Chondrocyte (in vitro differentiated cells): ENCODE measurements around the gene DDX50. TPM values are rescaled to one million over a fixed set of nuclear protein-coding genes. Genes with fewer than 3 reads are reported as not detected.
A peak's percentile ranks its signal among the peaks of the same experiment; 100 is the strongest.
"Not testable (repeated sequence)": the region's sequence is repeated elsewhere in the genome, so short reads cannot be mapped to it uniquely, and the experiment has no call there.

Experiments
- DNase-seq: peaks from one replicate; pipeline ENCODE4 v3.0.0; 2021; ENCODE audit warnings: mixed read lengths, low spot score
- H3K27ac Mint-ChIP-seq: one replicate; pipeline ENCODE4 v1.8.0; 2021; ENCODE audit warnings: mild to moderate bottlenecking, moderate library complexity, mixed read lengths; ENCODE audit not compliant: unreplicated experiment
- H3K27me3 Mint-ChIP-seq: 2 replicates; pipeline ENCODE4 v1.8.0; 2021; ENCODE audit warnings: low read depth, mixed read lengths
- H3K36me3 Mint-ChIP-seq: 2 replicates; pipeline ENCODE4 v1.8.0; 2021; ENCODE audit warnings: low read depth, mixed read lengths
- H3K4me1 Mint-ChIP-seq: 2 replicates; pipeline ENCODE4 v1.8.0; 2021; ENCODE audit warnings: low read depth, mild to moderate bottlenecking, mixed read lengths
- H3K4me3 Mint-ChIP-seq: one replicate; pipeline ENCODE4 v1.8.0; 2021; ENCODE audit warnings: mild to moderate bottlenecking, moderate library complexity, mixed read lengths; ENCODE audit not compliant: unreplicated experiment
- H3K9me3 Mint-ChIP-seq: 2 replicates; pipeline ENCODE4 v1.8.0; 2021; ENCODE audit warnings: low read depth, mixed read lengths
- total RNA-seq: library from RNA; stranded (reverse); gene quantifications from 3 replicates; pipeline ENCODE4 v1.2.1, GENCODE V29; 2021
- TF ChIP-seq, protein P1 (sequence below): fragments of 200-600 bp; sonication (generic); IDR thresholded peaks from 2 replicates; pipeline ENCODE4 v1.5.0; 2021; ENCODE audit warnings: antibody characterized with exemption, mild to moderate bottlenecking, moderate library complexity

The DDX50 gene
- total RNA-seq, 1 donor from 2014 or later = 35.9 TPM

DNA sequence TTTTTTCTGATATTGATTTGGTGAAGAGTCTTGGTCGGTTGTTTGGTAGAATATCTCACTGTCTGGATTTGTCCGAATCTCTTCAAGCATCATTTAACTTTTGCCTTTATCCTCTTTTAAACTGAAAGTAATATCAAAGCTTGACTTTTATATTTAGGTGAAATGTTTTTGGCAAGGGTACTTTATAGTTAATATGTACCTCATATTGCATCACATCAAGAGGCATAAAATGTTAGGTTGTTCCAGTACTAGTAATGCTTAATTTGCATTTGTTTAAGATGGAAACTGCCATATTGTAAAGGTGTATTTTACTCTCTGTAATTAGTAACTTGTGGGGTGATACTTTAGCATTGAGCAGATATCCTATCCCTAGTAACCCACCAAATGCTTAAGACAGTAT is 37.8 kb downstream of the DDX50 start:
- no peaks in the 10 kb centered on the region for H3K27me3 Mint-ChIP-seq
- H3K4me3 Mint-ChIP-seq = no peak overlapping the region
- TF ChIP-seq, protein P1, sequence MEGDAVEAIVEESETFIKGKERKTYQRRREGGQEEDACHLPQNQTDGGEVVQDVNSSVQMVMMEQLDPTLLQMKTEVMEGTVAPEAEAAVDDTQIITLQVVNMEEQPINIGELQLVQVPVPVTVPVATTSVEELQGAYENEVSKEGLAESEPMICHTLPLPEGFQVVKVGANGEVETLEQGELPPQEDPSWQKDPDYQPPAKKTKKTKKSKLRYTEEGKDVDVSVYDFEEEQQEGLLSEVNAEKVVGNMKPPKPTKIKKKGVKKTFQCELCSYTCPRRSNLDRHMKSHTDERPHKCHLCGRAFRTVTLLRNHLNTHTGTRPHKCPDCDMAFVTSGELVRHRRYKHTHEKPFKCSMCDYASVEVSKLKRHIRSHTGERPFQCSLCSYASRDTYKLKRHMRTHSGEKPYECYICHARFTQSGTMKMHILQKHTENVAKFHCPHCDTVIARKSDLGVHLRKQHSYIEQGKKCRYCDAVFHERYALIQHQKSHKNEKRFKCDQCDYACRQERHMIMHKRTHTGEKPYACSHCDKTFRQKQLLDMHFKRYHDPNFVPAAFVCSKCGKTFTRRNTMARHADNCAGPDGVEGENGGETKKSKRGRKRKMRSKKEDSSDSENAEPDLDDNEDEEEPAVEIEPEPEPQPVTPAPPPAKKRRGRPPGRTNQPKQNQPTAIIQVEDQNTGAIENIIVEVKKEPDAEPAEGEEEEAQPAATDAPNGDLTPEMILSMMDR = no peak
- peak overlapping the region; percentile 69 for H3K27ac Mint-ChIP-seq
- DNase-seq = no peak
- no peaks in the 10 kb centered on the region for H3K4me1 Mint-ChIP-seq
- peaks cover 19% of the 10 kb centered on the region for H3K36me3 Mint-ChIP-seq
- H3K9me3 Mint-ChIP-seq = no peaks in the 10 kb centered on the region

- H3K36me3 Mint-ChIP-seq = peaks cover 22% of the 10 kb centered on the region
- not testable (repeated sequence) for H3K27me3 Mint-ChIP-seq, DNase-seq, H3K9me3 Mint-ChIP-seq, H3K4me1 Mint-ChIP-seq, H3K4me3 Mint-ChIP-seq
- peak overlapping the region; percentile 22 for H3K27ac Mint-ChIP-seq
These were observed 39.8 kb downstream of the DDX50 start for GRCh38 chr10:68940917-68941316.

GRCh38 chr10:68950598-68950997 is 49.5 kb downstream of the DDX50 start:
- H3K27ac Mint-ChIP-seq = no peak overlapping the region
- peaks cover 13% of the 10 kb centered on the region for H3K36me3 Mint-ChIP-seq

GRCh38 chr10:68954904-68955303 is 53.8 kb downstream of the DDX50 start:
- Mint-ChIP-seq H3K36me3 (peaks cover 4% of the 10 kb centered on the region), H3K4me1 (peaks cover 27% of the 10 kb centered on the region), H3K4me3 (peak overlapping the region; percentile 31), H3K9me3 (no peaks in the 10 kb centered on the region), H3K27me3 (no peaks in the 10 kb centered on the region), H3K27ac (peak overlapping the region; percentile 70)
- TF ChIP-seq, protein P1 = no peak
- DNase-seq = no peak

More at GRCh38 chr10:68950598-68950997, 49.5 kb downstream of the DDX50 start:
- no peak for DNase-seq
- TF ChIP-seq, protein P1 = no peak
- Mint-ChIP-seq H3K27me3 (no peaks in the 10 kb centered on the region), H3K9me3 (no peaks in the 10 kb centered on the region), H3K4me3 (no peak overlapping the region), H3K4me1 (peaks cover 8% of the 10 kb centered on the region)

GRCh38 chr10:68955355-68955831 is 54.3 kb downstream of the DDX50 start:
- H3K27ac Mint-ChIP-seq = peak overlapping the region; percentile 98
- DNase-seq = no peak
- H3K9me3 Mint-ChIP-seq = no peaks in the 10 kb centered on the region
- peaks cover 5% of the 10 kb centered on the region for H3K36me3 Mint-ChIP-seq
- no peaks in the 10 kb centered on the region for H3K27me3 Mint-ChIP-seq
- TF ChIP-seq, protein P1 = no peak
- H3K4me3 Mint-ChIP-seq = peak overlapping the region; percentile 92
- H3K4me1 Mint-ChIP-seq = peaks cover 29% of the 10 kb centered on the region

- peak within 1 kb of the TSS; percentile 98 for H3K27ac Mint-ChIP-seq
- TF ChIP-seq, protein P1 = peak; percentile 91
- H3K36me3 Mint-ChIP-seq = peaks cover 5% of the 10 kb centered on the region
- H3K4me3 Mint-ChIP-seq = peak within 1 kb of the TSS; percentile 92
- peaks cover 29% of the 10 kb centered on the region for H3K4me1 Mint-ChIP-seq
- no peaks in the 10 kb centered on the region for H3K27me3 Mint-ChIP-seq
- DNase-seq = peak; percentile 94
- H3K9me3 Mint-ChIP-seq = no peaks in the 10 kb centered on the region
These were observed 54.9 kb downstream of the DDX50 start, which contains the start of gene DDX21 for GRCh38 chr10:68955832-68956532. Gene DDX21 (plus strand): TSS chr10:68956170. CDS start chr10:68956226, 56 bp downstream.
